Activated T-helper 17 cell treated with anti-CD3 and anti-CD28 coated beads, Interleukin-2, amount 50 U/mL, for 72 hours (primary cell): ENCODE results near the gene IFNG. TPM values are rescaled to one million over a fixed set of nuclear protein-coding genes. Genes with fewer than 3 reads are reported as not detected.
"Not testable (repeated sequence)": the region's sequence is repeated elsewhere in the genome, so short reads cannot be mapped to it uniquely, and the experiment has no call there.

Source experiments
- ATAC-seq: fragments of 150-1000 bp; cut with Tn5 transposase; replicated peaks from 2 replicates; pipeline ENCODE4 v1.10.0; 2021; ENCODE audit warnings: mild to moderate bottlenecking, moderate library complexity
- H3K27ac Mint-ChIP-seq: one replicate; pipeline ENCODE4 v1.8.0; 2022; ENCODE audit warnings: mixed read lengths
- H3K27me3 Mint-ChIP-seq: one replicate; pipeline ENCODE4 v1.8.0; 2022; ENCODE audit warnings: mixed read lengths
- H3K36me3 Mint-ChIP-seq: one replicate; pipeline ENCODE4 v1.8.0; 2022; ENCODE audit warnings: low read depth, mild to moderate bottlenecking, mixed read lengths
- H3K4me1 Mint-ChIP-seq: one replicate; pipeline ENCODE4 v1.8.0; 2022; ENCODE audit warnings: mixed read lengths
- H3K4me3 Mint-ChIP-seq: one replicate; pipeline ENCODE4 v1.8.0; 2022; ENCODE audit warnings: mild to moderate bottlenecking, mixed read lengths
- H3K9me3 Mint-ChIP-seq: one replicate; pipeline ENCODE4 v1.8.0; 2022; ENCODE audit warnings: mixed read lengths
- total RNA-seq, 2 donors: library from RNA; stranded (reverse); gene quantifications; one replicate each; pipeline ENCODE4 v1.2.3, GENCODE V29; 2022

IFNG gene
- total RNA-seq, result 10 to 100 TPM; 33.2 to 51.7 TPM

GRCh38 chr12:68159681-68160304 lies at the start of gene IFNG:
Gene IFNG (minus strand): TSS chr12:68159740. CDS start chr12:68159615, 125 bp downstream.
- Mint-ChIP-seq H3K27ac (peak within 1 kb of the TSS; percentile 42), H3K36me3 (peaks cover 11% of the 10 kb centered on the region), H3K4me3 (peak within 1 kb of the TSS; percentile 63), H3K4me1 (no peaks in the 10 kb centered on the region), H3K27me3 (no peaks in the 10 kb centered on the region), H3K9me3 (no peaks in the 10 kb centered on the region)
- peak; percentile 14 for ATAC-seq

- not testable (repeated sequence) for ATAC-seq, H3K9me3 Mint-ChIP-seq, H3K4me3 Mint-ChIP-seq, H3K27ac Mint-ChIP-seq, H3K4me1 Mint-ChIP-seq, H3K27me3 Mint-ChIP-seq, H3K36me3 Mint-ChIP-seq
Observed at GRCh38 chr12:68209048-68209728, 49.6 kb upstream of the IFNG start.

GRCh38 chr12:68207276-68207675 lies 47.7 kb upstream of the IFNG start:
- Mint-ChIP-seq H3K36me3 (no peaks in the 10 kb centered on the region), H3K4me1 (peaks cover 13% of the 10 kb centered on the region), H3K4me3 (no peak overlapping the region), H3K9me3 (no peaks in the 10 kb centered on the region), H3K27ac (no peak overlapping the region), H3K27me3 (no peaks in the 10 kb centered on the region)
- ATAC-seq, result no peak

- no peaks in the 10 kb centered on the region for H3K9me3 Mint-ChIP-seq
- peaks cover 13% of the 10 kb centered on the region for H3K4me1 Mint-ChIP-seq
- no peak for ATAC-seq
- H3K27ac Mint-ChIP-seq, result no peak overlapping the region
- no peaks in the 10 kb centered on the region for H3K27me3 Mint-ChIP-seq
- no peaks in the 10 kb centered on the region for H3K36me3 Mint-ChIP-seq
- no peak overlapping the region for H3K4me3 Mint-ChIP-seq
Observed at GRCh38 chr12:68206446-68206845, 46.9 kb upstream of the IFNG start.

- no peaks in the 10 kb centered on the region for H3K9me3 Mint-ChIP-seq
- peak; percentile 60 for ATAC-seq
- peaks cover 28% of the 10 kb centered on the region for H3K4me1 Mint-ChIP-seq
- H3K27ac Mint-ChIP-seq, result no peak overlapping the region
- H3K4me3 Mint-ChIP-seq, result peak overlapping the region; percentile 5
- no peaks in the 10 kb centered on the region for H3K27me3 Mint-ChIP-seq
- no peaks in the 10 kb centered on the region for H3K36me3 Mint-ChIP-seq
Observed at GRCh38 chr12:68203460-68203875, 43.9 kb upstream of the IFNG start.

GRCh38 chr12:68200854-68201253 lies 41.3 kb upstream of the IFNG start:
- peaks cover 30% of the 10 kb centered on the region for H3K4me1 Mint-ChIP-seq
- no peaks in the 10 kb centered on the region for H3K36me3 Mint-ChIP-seq
- peak; percentile 49 for ATAC-seq
- H3K27me3 Mint-ChIP-seq, result no peaks in the 10 kb centered on the region
- H3K27ac Mint-ChIP-seq, result no peak overlapping the region
- peak overlapping the region; percentile 4 for H3K4me3 Mint-ChIP-seq
- H3K9me3 Mint-ChIP-seq, result no peaks in the 10 kb centered on the region

GRCh38 chr12:68199127-68199526 lies 39.6 kb upstream of the IFNG start:
- peaks cover 30% of the 10 kb centered on the region for H3K4me1 Mint-ChIP-seq

GRCh38 chr12:68198507-68199086 lies 39.1 kb upstream of the IFNG start:
- no peaks in the 10 kb centered on the region for H3K36me3 Mint-ChIP-seq
- ATAC-seq, result peak; percentile 79
- H3K27me3 Mint-ChIP-seq, result no peaks in the 10 kb centered on the region
- H3K4me1 Mint-ChIP-seq, result peaks cover 28% of the 10 kb centered on the region
- no peaks in the 10 kb centered on the region for H3K9me3 Mint-ChIP-seq
- H3K27ac Mint-ChIP-seq, result peak overlapping the region; percentile 62
- peak overlapping the region; percentile 55 for H3K4me3 Mint-ChIP-seq

More at GRCh38 chr12:68199127-68199526, 39.6 kb upstream of the IFNG start:
- Mint-ChIP-seq H3K36me3 (no peaks in the 10 kb centered on the region), H3K27ac (peak overlapping the region; percentile 62), H3K9me3 (no peaks in the 10 kb centered on the region), H3K27me3 (no peaks in the 10 kb centered on the region), H3K4me3 (peak overlapping the region; percentile 55)
- no peak for ATAC-seq

- Mint-ChIP-seq H3K9me3 (peaks cover 4% of the 10 kb centered on the region), H3K27ac (peak overlapping the region; percentile 69), H3K36me3 (no peaks in the 10 kb centered on the region), H3K4me1 (peaks cover 14% of the 10 kb centered on the region), H3K27me3 (peaks cover 6% of the 10 kb centered on the region), H3K4me3 (peak overlapping the region; percentile 35)
- ATAC-seq, result no peak
Observed at GRCh38 chr12:68190301-68190700, 30.8 kb upstream of the IFNG start.

GRCh38 chr12:68189821-68190242 lies 30.3 kb upstream of the IFNG start:
- peak overlapping the region; percentile 35 for H3K4me3 Mint-ChIP-seq

GRCh38 chr12:68185598-68185997 lies 26.1 kb upstream of the IFNG start:
- no peak overlapping the region for H3K27ac Mint-ChIP-seq
- no peak overlapping the region for H3K4me3 Mint-ChIP-seq
- no peak for ATAC-seq
- H3K4me1 Mint-ChIP-seq, result peaks cover 26% of the 10 kb centered on the region
- no peaks in the 10 kb centered on the region for H3K36me3 Mint-ChIP-seq
- H3K27me3 Mint-ChIP-seq, result peaks cover 6% of the 10 kb centered on the region
- H3K9me3 Mint-ChIP-seq, result peaks cover 4% of the 10 kb centered on the region

More at GRCh38 chr12:68189821-68190242, 30.3 kb upstream of the IFNG start:
- peaks cover 6% of the 10 kb centered on the region for H3K27me3 Mint-ChIP-seq
- H3K36me3 Mint-ChIP-seq, result no peaks in the 10 kb centered on the region
- peak; percentile 95 for ATAC-seq
- H3K9me3 Mint-ChIP-seq, result peaks cover 4% of the 10 kb centered on the region
- peaks cover 14% of the 10 kb centered on the region for H3K4me1 Mint-ChIP-seq
- peak overlapping the region; percentile 69 for H3K27ac Mint-ChIP-seq

GRCh38 chr12:68180792-68181744 lies 21.5 kb upstream of the IFNG start:
- no peaks in the 10 kb centered on the region for H3K27me3 Mint-ChIP-seq
- no peaks in the 10 kb centered on the region for H3K36me3 Mint-ChIP-seq
- H3K27ac Mint-ChIP-seq, result peak overlapping the region; percentile 16
- no peaks in the 10 kb centered on the region for H3K9me3 Mint-ChIP-seq
- H3K4me1 Mint-ChIP-seq, result peaks cover 38% of the 10 kb centered on the region
- H3K4me3 Mint-ChIP-seq, result peak overlapping the region; percentile 21
- ATAC-seq, result peak; percentile 86

GRCh38 chr12:68178774-68179439 lies 19.4 kb upstream of the IFNG start:
- no peak overlapping the region for H3K4me3 Mint-ChIP-seq
- H3K36me3 Mint-ChIP-seq, result no peaks in the 10 kb centered on the region
- no peaks in the 10 kb centered on the region for H3K9me3 Mint-ChIP-seq
- no peak for ATAC-seq
- H3K4me1 Mint-ChIP-seq, result peaks cover 52% of the 10 kb centered on the region
- no peaks in the 10 kb centered on the region for H3K27me3 Mint-ChIP-seq
- no peak overlapping the region for H3K27ac Mint-ChIP-seq

GRCh38 chr12:68178184-68178583 lies 18.6 kb upstream of the IFNG start:
- Mint-ChIP-seq H3K4me3 (no peak overlapping the region), H3K27ac (no peak overlapping the region), H3K9me3 (no peaks in the 10 kb centered on the region), H3K27me3 (no peaks in the 10 kb centered on the region), H3K4me1 (peaks cover 52% of the 10 kb centered on the region), H3K36me3 (no peaks in the 10 kb centered on the region)
- peak; percentile 6 for ATAC-seq
